Endothelial cell of umbilical vein (primary cell): ENCODE results near the gene LRRC52. TPM values are rescaled to one million over a fixed set of nuclear protein-coding genes. Genes with fewer than 3 reads are reported as not detected.

Experiments
- BruUV-seq: library from RNA; stranded (reverse); fragments of 400-500 nt; replicated peaks from 2 replicates; lab custom pipeline; 2021; lab: Mats Ljungman, UMichigan
- CTCF ChIA-PET: fragments of 300-600, 350-600 bp; sonication (Branson Sonifier 250); formaldehyde crosslinking; loops from one replicate; lab custom pipeline; 2021; ENCODE audit warnings: antibody characterized with exemption, inconsistent platforms; lab: Charles Lee
- POLR2A ChIA-PET: fragments of 300-600, 350-600 bp; sonication (Branson Sonifier 250); formaldehyde crosslinking; loops from one replicate; lab custom pipeline; 2021; ENCODE audit warnings: antibody characterized with exemption, inconsistent platforms; lab: Charles Lee
- DNase-seq: peaks from one replicate; pipeline ENCODE4 v3.0.0-alpha.2; 2011; ENCODE audit warnings: low read depth, low spot score
- FAIRE-seq: peaks from 2 replicates; lab custom pipeline; 2011; peaks lifted over from hg19 to GRCh38; lab: Jason Lieb, UNC
- H2AFZ ChIP-seq: 2 replicates; pipeline ENCODE4 v1.6.0; 2012; ENCODE audit warnings: low read depth, low read length, control low read depth, inconsistent platforms
- H3K27ac ChIP-seq: 2 replicates; pipeline ENCODE4 v1.5.1; 2011; ENCODE audit warnings: low read depth, mild to moderate bottlenecking, control low read depth, low read length, moderate library complexity; ENCODE audit not compliant: insufficient read depth
- H3K27me3 ChIP-seq, 2 experiments: 2 replicates each; pipeline versions ENCODE4 v1.6.0 to v1.6.1; 2011; ENCODE audit warnings: low read length in 2 of 2, mixed read lengths in 1 of 2; ENCODE audit not compliant: control insufficient read depth in 2 of 2, insufficient read depth in 2 of 2
- H3K36me3 ChIP-seq, 2 experiments: 2 replicates in 1 of 2; 3 replicates in 1 of 2; pipeline ENCODE4 v1.5.1; 2011; ENCODE audit warnings: low read length in 2 of 2, mild to moderate bottlenecking in 1 of 2, moderate library complexity in 1 of 2; ENCODE audit not compliant: control insufficient read depth in 2 of 2, insufficient read depth in 2 of 2; ENCODE audit errors: extremely low read depth in 1 of 2
- H3K4me1 ChIP-seq: 3 replicates; pipeline ENCODE4 v1.5.1; 2011; ENCODE audit warnings: mild to moderate bottlenecking, low read length; ENCODE audit not compliant: control insufficient read depth, insufficient read depth; ENCODE audit errors: extremely low read depth
- H3K4me2 ChIP-seq: 2 replicates; pipeline ENCODE4 v1.6.1; 2011; ENCODE audit warnings: low read length, control low read depth, mixed read lengths; ENCODE audit not compliant: insufficient read depth
- H3K4me3 ChIP-seq, 3 experiments: fragments of 200-600 bp in 1 of 3; sonication (generic), shearing (Covaris generic) in 1 of 3; replicated peaks in 1 of 3; 2 replicates each; pipeline ENCODE4 v1.5.1; 2011 to 2016; ENCODE audit warnings: control low read depth in 3 of 3, low read length in 3 of 3, mild to moderate bottlenecking in 2 of 3, inconsistent platforms in 1 of 3, low read depth in 1 of 3, moderate library complexity in 1 of 3; ENCODE audit not compliant: insufficient read depth in 1 of 3
- H3K79me2 ChIP-seq: 2 replicates; pipeline ENCODE4 v1.6.0; 2012; ENCODE audit warnings: low read length, inconsistent platforms; ENCODE audit not compliant: control insufficient read depth, insufficient read depth
- H3K9ac ChIP-seq: replicated peaks from 2 replicates; pipeline ENCODE3; 2011; ENCODE audit warnings: low read length, control low read depth; ENCODE audit not compliant: insufficient read depth; ENCODE audit errors: extremely low read depth
- H3K9me1 ChIP-seq: replicated peaks from 3 replicates; pipeline ENCODE4 v1.6.0; 2011; ENCODE audit warnings: mild to moderate bottlenecking, low read length; ENCODE audit not compliant: control insufficient read depth, insufficient read depth; ENCODE audit errors: extremely low read depth
- H3K9me3 ChIP-seq: replicated peaks from 2 replicates; pipeline ENCODE4 v1.5.1; 2012; ENCODE audit warnings: low read length, inconsistent platforms; ENCODE audit not compliant: control insufficient read depth, insufficient read depth
- H4K20me1 ChIP-seq: replicated peaks from 2 replicates; pipeline ENCODE3; 2011; ENCODE audit warnings: mild to moderate bottlenecking, low read length; ENCODE audit not compliant: control insufficient read depth, insufficient read depth; ENCODE audit errors: extremely low read depth
- CTCF ChIP-seq, 2 donors: IDR thresholded peaks; 1 replicate in 1 of 2; 2 replicates in 1 of 2; pipeline ENCODE4 v1.5.1; 2011; ENCODE audit warnings: low read length in 2 of 2, mild to moderate bottlenecking in 2 of 2, moderate library complexity in 2 of 2, control low read depth in 1 of 2, inconsistent platforms in 1 of 2, low read depth in 1 of 2; ENCODE audit not compliant: insufficient read depth in 1 of 2; ENCODE audit errors: extremely low read depth in 1 of 2
- EZH2 ChIP-seq: IDR thresholded peaks from 2 replicates; pipeline ENCODE4 v1.6.1; 2012; ENCODE audit warnings: borderline replicate concordance, low read depth, mild to moderate bottlenecking, moderate library complexity, low read length, inconsistent platforms; ENCODE audit not compliant: severe bottlenecking
- FOS ChIP-seq: IDR thresholded peaks from 2 replicates; pipeline ENCODE4 v1.6.1; 2011; ENCODE audit warnings: mild to moderate bottlenecking, low read length, moderate library complexity, borderline replicate concordance; ENCODE audit not compliant: insufficient read depth
- GATA2 ChIP-seq: IDR thresholded peaks from 2 replicates; pipeline ENCODE4 v1.7.0; 2011; ENCODE audit warnings: low read depth, mild to moderate bottlenecking, moderate library complexity, mixed read lengths, low read length; ENCODE audit not compliant: insufficient read length, insufficient read depth
- JUN ChIP-seq: IDR thresholded peaks from 2 replicates; pipeline ENCODE4 v1.6.1; 2011; ENCODE audit warnings: borderline replicate concordance, low read depth; ENCODE audit not compliant: insufficient read length, insufficient read depth
- MAX ChIP-seq: IDR thresholded peaks from 2 replicates; pipeline ENCODE4 v1.6.1; 2011; ENCODE audit not compliant: insufficient read depth, insufficient read length
- MYC ChIP-seq: IDR thresholded peaks from one replicate; pipeline ENCODE4 v1.6.1; 2011; ENCODE audit warnings: mild to moderate bottlenecking, low read depth, low read length
- POLR2A ChIP-seq: IDR thresholded peaks from 2 replicates; pipeline ENCODE4 v1.6.1; 2012; ENCODE audit warnings: low read depth, mild to moderate bottlenecking, control low read depth, low read length
- POLR2AphosphoS5 ChIP-seq: IDR thresholded peaks from 2 replicates; pipeline ENCODE4 v1.6.1; 2012; ENCODE audit warnings: low read depth, mild to moderate bottlenecking, control low read depth, low read length, moderate library complexity; ENCODE audit not compliant: insufficient read depth
- dilution Hi-C: fragments of 300-500 bp; cut with MboI; formaldehyde crosslinking; loops from one replicate; pipeline ENCODE4 v1.15.0; 2019; ENCODE audit warnings: low sequenced_read_pairs; ENCODE audit not compliant: extremely low pct_ligation_motif_present
- intact Hi-C: fragments of 100-400 bp; cut with micrococcal nuclease; formaldehyde crosslinking; loops from one replicate; pipeline ENCODE4 v1.10.0; 2022
- polyA plus RNA-seq, 4 experiments: library from polyadenylated mRNA; depleted of rRNA in 3 of 4; stranded (reverse) in 3 of 4; unstranded in 1 of 4; fragments of >200 nt; gene quantifications; 2 replicates each; pipeline versions ENCODE4 v1.2.1 to v1.2.3, GENCODE V29; 2011 to 2012; ENCODE audit warnings: missing spikeins in 1 of 4
- total RNA-seq: library from RNA; stranded (reverse); gene quantifications from 2 replicates; pipeline ENCODE4 v1.2.3, GENCODE V29; 2021

LRRC52 gene
- total and polyA plus RNA-seq, 2 donors (not counting 3 experiments of a cell fraction or from before 2014, with no cell fraction given), result not detected

GRCh38 chr1:165595246-165595938 is 51.6 kb downstream of the LRRC52 start:
- CTCF ChIA-PET, result interaction anchor here (1.4 to 13.2 kb wide), 4 partner anchors 200 to 337 kb away, joined by 4 to 376 read pairs (median 30); no protein-coding TSS in a partner anchor
- no peak for FAIRE-seq

More at GRCh38 chr1:165595246-165595938, 51.6 kb downstream of the LRRC52 start:
- no peak overlapping the region for H3K9ac ChIP-seq
- TF ChIP-seq CTCF (IDR thresholded peaks at IDR 0.05; ENCODE audit: extremely low read depth in 1 of 2, insufficient read depth in 1 of 2, low read depth in 1 of 2, low read length in 2 of 2) (no peak), EZH2 (no peak), POLR2A (no peak), JUN (no peak), POLR2AphosphoS5 (no peak), MAX (no peak), GATA2 (no peak), MYC (no peak), FOS (no peak)
- POLR2A ChIA-PET, result no interaction called here
- H3K27me3 ChIP-seq, result peaks cover 14 to 23% of the 10 kb centered on the region in 2 experiments
- no peak overlapping the region for H3K27ac ChIP-seq
- BruUV-seq, result no TSS peak
- DNase-seq, result no peak
- H3K9me3 ChIP-seq, result no peaks in the 10 kb centered on the region
- no peak overlapping the region for H3K4me3 ChIP-seq
- no peaks in the 10 kb centered on the region for H4K20me1 ChIP-seq
- peaks cover 10% of the 10 kb centered on the region for H3K4me1 ChIP-seq
- H3K79me2 ChIP-seq, result no peaks in the 10 kb centered on the region
- H3K4me2 ChIP-seq, result no peak overlapping the region
- no peaks in the 10 kb centered on the region for H3K36me3 ChIP-seq
- H2AFZ ChIP-seq, result no peak overlapping the region
- intact Hi-C loops (no loop called here), dilution Hi-C loops (no loop called here)
- no peaks in the 10 kb centered on the region for H3K9me1 ChIP-seq
